Globus pallidus (tissue), 1 donor: ENCODE results near the gene TMEM253.
A peak's percentile ranks its signal among the peaks of the same experiment; 100 is the strongest.

Source experiments
- DNase-seq: peaks from one replicate; pipeline ENCODE4 v3.0.0-alpha.2; 2015; ENCODE audit warnings: low spot score

Gene TMEM253

DNA sequence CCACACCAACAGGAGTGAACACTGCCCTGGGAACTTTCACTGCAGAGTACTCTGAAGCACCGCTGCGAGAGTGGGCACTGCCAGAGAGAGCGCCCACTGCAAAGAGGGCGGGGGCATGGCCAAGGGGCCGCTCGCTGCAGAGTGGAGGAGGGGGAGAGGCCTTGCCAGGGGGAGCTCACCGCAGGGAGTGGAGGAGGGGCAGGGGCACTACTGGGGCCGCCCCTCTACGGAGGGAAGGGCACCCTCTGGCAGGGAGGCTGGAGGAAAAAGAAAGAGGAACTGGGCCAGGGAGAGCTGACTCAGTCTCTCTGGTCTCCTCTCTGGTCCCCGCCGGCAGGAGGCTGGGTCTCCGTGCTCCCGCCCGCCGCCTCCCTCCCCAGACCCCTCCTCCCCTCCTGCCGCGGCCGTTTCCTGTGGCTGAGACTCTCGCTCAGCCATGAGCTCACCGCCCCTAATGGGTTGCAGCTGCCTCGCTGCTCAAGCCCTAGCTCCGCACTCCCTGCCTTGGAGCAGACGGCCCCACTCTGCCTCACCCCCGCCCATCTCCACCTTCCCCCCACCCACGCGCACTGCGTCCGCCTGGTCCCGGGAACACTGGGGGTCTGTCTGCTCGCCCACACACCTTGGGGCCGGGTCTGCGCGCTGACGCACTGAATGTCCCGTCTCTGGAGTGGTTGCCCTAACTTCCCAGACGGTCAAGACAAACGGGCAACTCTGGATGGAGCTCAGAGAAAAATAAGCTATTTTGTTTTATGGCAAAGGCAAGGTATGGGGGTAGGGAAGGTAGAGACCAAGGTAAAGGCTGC, 29.4 kb upstream of the TMEM253 start:
- peak; percentile 79 for DNase-seq

- peak; percentile 54 for DNase-seq
These were observed 28.8 kb upstream of the TMEM253 start for GRCh38 chr14:21072031-21072473.

GRCh38 chr14:21072781-21073339, 28.0 kb upstream of the TMEM253 start:
- DNase-seq, result no peak

GRCh38 chr14:21073921-21074320, 26.9 kb upstream of the TMEM253 start:
- DNase-seq, result no peak

GRCh38 chr14:21074398-21075272, 26.2 kb upstream of the TMEM253 start:
- DNase-seq, result no peak

- DNase-seq, result no peak
These were observed 25.0 kb upstream of the TMEM253 start for GRCh38 chr14:21075719-21076437.

DNA sequence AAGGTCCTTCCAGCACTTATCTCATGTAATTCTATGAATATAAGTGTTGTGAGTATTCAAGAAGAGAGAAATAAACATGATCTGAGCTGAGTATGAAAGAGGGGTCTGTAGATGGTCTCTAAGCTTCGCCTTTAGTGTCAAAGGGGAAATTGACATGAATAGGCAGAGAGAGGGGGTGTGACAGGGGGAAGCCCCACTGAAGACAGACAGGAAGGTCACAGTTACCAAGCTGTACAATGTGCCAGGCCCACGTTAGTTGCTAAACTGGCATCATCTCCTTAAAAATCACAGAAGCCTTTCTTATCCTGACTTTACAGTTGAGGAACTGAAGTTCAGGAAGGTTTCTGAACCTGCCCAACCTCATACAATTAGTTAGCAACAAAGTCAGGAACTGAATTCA, 23.2 kb upstream of the TMEM253 start:
- DNase-seq, result no peak

DNA sequence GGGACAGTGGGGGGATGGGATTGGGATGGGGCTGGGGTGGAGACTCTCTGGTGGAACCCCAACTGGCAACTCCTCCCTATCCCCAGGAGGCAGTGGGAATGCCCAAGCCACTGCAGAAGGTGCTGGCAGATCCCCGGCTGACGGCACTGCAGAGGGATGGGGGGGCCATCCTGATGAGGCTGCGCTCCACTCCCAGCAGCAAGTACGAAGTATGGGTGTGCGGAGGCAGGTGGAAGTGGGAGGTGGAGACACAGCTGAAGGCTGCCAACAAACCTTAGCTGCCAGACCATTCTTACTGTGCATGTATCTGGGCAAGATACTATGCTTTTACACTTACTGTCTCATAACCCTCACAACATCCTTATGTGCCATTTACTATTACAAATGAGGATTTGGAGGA, 22.6 kb upstream of the TMEM253 start:
- DNase-seq, result no peak

GRCh38 chr14:21078726-21079125, 22.1 kb upstream of the TMEM253 start:
- DNase-seq, result no peak

- no peak for DNase-seq
These were observed 19.2 kb upstream of the TMEM253 start for GRCh38 chr14:21081521-21082142.

- DNase-seq, result no peak
These were observed 17.1 kb upstream of the TMEM253 start for GRCh38 chr14:21083565-21084325.

DNA sequence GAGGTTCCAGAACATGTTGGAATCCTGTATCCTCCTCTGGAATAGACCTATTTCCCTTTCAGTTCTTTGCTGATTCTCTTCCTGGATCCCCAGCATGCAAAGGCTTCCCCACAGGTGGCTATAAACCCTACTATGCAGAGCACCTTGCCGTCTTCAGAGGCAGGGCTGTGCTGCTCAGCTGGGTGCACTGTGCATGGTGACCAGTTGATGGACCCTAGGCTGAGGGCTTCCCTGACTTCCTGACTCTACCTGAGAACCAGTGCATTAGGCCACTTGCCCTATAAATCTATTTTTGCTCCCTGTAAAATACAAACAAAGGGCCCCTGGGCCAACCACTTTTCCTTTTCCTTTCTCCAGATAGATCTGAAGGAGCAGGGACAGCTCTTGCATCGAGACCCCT, 16.5 kb upstream of the TMEM253 start:
- DNase-seq, result no peak

DNA sequence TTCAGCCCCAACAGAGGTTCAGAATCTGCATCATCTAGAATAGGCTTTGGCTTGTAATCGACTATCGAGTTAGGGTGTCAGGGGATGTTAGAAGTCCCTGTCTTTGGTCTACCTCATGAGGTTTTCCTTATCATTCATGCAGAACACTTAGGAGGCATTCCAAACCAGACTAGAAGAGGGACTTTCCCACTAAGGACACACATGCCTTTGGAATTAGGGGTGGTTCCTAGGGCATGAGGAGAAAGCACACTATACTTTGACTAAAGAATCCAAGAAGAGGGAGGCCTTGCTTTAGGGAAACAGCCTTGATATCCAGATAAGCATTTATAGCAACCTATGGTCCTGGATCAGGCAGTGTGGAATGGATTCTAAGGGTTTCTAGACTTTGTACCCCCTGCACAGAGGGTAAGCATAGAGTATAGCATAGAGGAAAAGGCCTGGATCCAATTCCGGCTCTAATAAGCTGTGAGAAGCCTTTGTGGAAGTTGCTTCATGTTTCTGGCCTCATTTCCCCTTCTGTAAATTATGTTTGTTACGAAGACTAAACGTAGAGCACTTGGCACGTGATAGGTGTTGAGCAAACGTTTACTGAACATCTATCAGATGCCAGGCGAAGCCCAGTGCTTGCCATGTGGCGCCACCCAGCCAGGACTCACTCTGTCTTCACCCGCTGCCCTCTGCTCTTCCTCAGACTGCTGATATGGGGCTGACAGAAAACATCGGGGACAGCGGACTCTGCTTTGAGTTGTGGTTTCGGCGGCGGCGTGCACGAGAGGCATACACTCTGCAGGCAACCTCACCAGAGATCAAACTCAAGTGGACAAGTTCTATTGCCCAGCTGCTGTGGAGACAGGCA, 15.6 kb upstream of the TMEM253 start:
- DNase-seq, result no peak

- DNase-seq, result no peak
These were observed 14.0 kb upstream of the TMEM253 start for GRCh38 chr14:21086908-21087293.

- peak; percentile 49 for DNase-seq
These were observed 13.4 kb upstream of the TMEM253 start for GRCh38 chr14:21087294-21088091.

- DNase-seq, result no peak
These were observed 12.2 kb upstream of the TMEM253 start for GRCh38 chr14:21088687-21089086.

DNA sequence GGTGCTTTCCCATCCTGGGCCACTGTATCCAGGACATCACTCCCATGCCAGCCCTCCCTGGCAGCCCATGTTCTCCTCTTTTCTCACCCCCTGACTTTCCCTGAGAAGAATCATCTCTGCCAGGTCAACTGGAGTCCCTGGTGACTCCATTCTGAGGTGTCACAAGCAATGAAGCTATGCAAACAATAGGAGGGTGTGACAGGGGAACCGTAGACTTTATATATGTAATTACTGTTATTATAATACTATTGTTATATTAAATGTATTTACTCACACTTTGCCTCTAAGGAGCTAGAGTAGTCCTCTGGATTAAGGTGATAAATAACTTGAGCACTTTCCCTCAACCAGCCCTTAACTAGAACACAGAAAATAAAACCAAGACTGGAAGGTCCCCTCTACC, 11.6 kb upstream of the TMEM253 start:
- no peak for DNase-seq

GRCh38 chr14:21089877-21090193, 11.0 kb upstream of the TMEM253 start:
- DNase-seq, result no peak
